Fibroblast of skin of scalp (primary cell): Measurements from ENCODE around the gene HOOK2.
A peak's percentile ranks its signal among the peaks of the same experiment; 100 is the strongest.

Experiments
- DNase-seq: peaks from one replicate; pipeline ENCODE4 v3.0.0-alpha.2; 2013

Gene HOOK2

DNA sequence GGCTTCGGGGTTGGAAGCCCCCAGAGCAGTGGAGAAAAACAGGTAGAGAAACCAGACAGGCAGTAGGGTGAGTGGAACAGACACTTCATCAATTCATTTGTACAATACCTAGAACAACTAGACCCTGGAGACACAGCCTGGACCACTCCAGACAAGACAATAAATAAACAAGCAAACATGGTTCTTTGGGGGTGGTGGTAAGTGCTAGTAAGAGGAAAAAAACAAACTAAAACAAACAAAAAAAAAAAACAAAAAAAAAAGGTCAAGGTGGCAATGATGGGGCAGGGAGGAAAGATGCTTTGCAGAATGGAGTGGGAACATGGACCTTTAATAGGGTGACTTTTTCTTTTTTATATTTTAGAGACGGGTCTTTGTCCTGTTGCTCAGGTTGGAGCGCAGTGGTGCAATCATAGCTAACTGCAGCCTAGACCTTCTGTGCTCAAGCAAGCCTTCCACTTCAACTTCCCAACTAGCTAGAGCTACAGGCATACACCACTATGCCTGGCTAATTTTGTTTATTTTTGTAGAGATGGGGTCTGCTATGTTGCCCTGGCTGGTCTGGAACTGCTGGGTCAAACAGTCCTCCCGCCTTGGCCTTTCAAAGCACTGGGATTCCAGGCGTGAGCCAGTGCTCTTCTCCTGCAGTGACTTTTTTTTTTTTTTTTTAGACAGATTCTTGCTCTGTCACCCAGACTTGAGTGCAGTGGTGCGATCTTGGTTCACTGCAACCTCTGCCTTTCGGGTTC lies 19.0 kb upstream of the HOOK2 start:
- DNase-seq: no peak

- peak; percentile 95 for DNase-seq
These were observed 18.2 kb upstream of the HOOK2 start for GRCh38 chr19:12793290-12794195.

- DNase-seq: no peak
These were observed 17.5 kb upstream of the HOOK2 start for GRCh38 chr19:12792853-12793289.

DNA sequence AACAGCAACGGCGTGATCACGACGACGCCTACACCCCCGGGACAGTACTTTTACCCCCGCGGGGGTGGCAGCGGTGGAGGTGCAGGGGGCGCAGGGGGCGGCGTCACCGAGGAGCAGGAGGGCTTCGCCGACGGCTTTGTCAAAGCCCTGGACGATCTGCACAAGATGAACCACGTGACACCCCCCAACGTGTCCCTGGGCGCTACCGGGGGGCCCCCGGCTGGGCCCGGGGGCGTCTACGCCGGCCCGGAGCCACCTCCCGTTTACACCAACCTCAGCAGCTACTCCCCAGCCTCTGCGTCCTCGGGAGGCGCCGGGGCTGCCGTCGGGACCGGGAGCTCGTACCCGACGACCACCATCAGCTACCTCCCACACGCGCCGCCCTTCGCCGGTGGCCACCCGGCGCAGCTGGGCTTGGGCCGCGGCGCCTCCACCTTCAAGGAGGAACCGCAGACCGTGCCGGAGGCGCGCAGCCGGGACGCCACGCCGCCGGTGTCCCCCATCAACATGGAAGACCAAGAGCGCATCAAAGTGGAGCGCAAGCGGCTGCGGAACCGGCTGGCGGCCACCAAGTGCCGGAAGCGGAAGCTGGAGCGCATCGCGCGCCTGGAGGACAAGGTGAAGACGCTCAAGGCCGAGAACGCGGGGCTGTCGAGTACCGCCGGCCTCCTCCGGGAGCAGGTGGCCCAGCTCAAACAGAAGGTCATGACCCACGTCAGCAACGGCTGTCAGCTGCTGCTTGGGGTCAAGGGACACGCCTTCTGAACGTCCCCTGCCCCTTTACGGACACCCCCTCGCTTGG lies 16.9 kb upstream of the HOOK2 start:
- DNase-seq: peak; percentile 52

DNA sequence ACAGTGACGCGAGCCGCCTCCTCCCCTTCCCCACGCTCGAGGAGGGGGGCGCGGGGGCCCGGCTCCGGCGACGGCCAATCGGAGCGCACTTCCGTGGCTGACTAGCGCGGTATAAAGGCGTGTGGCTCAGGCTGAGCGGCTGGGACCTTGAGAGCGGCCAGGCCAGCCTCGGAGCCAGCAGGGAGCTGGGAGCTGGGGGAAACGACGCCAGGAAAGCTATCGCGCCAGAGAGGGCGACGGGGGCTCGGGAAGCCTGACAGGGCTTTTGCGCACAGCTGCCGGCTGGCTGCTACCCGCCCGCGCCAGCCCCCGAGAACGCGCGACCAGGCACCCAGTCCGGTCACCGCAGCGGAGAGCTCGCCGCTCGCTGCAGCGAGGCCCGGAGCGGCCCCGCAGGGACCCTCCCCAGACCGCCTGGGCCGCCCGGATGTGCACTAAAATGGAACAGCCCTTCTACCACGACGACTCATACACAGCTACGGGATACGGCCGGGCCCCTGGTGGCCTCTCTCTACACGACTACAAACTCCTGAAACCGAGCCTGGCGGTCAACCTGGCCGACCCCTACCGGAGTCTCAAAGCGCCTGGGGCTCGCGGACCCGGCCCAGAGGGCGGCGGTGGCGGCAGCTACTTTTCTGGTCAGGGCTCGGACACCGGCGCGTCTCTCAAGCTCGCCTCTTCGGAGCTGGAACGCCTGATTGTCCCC lies 16.1 kb upstream of the HOOK2 start, which contains the start of gene JUNB:
Gene JUNB, plus strand, starts transcription at position 142 of the 706 bp plus-strand sequence. Its CDS starts 286 bp downstream, at position 428.
- peak; percentile 98 for DNase-seq

DNA sequence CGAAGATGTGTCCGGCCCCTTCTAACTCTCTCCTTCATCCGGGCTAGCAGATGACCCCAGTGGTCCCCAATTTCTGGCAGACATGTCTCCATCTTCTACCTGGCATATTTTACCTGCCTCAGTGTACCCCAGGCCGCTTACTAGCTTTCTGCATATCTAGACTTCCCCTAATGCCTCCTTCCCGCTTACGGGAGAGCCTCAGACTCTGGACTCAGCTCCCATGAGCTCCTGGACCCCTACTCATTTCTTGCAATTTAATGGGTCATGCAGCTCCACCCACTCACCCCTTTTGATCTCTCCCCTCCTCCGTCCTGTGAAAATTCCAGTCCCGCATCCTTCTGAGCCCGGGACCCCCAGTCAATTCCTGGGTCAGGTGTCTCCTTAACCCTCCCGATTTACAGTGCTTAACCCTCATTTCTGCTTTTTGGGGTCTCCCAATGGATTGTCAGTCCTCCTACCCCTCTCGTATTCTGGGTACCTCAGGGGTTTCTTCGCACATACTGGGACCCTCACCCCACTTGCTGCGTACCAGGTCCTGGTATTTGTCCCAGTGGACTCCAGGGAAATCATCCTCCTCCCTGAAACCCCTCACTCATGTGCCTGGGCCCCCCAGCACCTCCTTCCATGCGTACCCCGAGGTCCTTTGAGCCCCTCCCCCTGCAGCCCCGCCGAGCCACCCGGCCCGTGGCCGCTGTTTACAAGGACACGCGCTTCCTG lies 15.4 kb upstream of the HOOK2 start:
- DNase-seq: no peak

DNA sequence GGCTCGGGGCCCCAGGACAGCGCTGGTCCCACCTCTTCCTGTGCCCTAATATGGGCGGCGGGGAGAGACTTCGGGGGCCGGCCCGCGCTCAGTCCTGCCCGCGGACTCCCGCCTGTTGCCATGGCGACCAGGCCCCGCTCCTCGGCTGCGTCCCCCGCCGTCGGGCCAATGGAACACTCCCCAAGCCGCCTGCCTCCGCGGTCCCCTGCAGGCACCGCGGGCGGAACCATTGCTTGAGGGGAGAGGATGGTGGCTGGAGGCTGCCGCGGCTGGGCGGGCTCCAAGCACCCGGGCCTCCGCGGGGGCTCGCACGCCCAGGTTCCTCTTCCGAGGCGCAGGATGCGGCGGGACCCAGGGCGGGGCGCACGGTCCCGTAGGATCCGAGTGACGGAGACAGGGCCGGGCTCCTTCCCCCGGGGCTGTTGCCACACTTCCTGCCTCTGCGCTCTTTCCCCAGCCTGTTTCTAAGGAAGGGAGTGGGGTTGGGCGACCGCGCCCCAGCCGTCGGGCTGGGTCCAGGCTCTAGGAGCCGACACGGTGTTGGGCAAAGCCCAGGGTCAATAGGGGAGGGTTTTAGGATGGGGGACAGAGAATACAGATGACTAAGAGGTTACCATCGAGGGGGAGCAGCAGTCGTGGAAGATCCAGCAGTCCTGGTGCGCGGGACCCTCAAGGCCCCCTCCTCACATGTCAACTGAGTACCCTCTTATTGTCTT lies 14.7 kb upstream of the HOOK2 start:
- peak; percentile 98 for DNase-seq

DNA sequence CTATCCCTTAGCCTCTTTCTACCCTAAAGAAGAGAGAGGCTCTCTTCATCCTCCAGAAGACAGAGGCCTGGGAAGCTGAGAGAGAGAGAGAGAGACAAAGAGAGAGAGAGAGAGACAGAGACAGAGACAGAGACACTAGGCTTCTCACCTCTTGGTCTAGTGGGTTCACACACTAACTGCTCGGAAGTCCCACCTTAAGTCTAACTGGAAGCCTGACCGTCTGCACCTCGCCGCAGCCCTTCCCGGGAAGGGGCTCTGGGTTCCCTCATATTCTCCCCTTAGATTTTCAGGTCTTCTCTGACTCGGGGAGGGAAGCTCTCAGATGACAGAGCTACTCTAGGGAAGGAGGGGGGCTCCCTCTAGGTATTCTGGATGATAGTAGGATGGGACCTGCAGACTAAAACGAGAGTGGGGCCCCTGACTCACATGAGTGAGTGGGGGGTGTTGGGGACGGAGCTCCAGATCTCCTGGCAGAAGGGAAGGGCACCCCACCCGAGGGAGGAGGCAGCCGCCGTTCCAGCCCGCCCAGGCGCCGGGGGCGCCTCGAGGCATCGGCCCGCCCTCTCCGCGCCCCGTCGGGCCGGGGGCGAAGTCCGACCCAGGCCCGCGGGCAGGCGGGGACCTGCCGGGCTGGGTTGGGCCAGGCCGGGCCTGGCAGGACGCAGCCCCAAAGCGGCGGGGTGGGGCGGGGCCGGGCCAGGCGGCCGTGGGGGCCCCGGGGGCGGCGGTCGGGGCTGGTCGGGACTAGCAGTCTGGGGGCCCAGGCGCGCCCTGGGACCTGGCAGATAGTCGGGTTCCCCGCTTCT lies 13.9 kb upstream of the HOOK2 start:
- no peak for DNase-seq

GRCh38 chr19:12788682-12789097 lies 13.3 kb upstream of the HOOK2 start:
- DNase-seq: peak; percentile 83

- DNase-seq: no peak
These were observed 12.8 kb upstream of the HOOK2 start for GRCh38 chr19:12788042-12788681.

DNA sequence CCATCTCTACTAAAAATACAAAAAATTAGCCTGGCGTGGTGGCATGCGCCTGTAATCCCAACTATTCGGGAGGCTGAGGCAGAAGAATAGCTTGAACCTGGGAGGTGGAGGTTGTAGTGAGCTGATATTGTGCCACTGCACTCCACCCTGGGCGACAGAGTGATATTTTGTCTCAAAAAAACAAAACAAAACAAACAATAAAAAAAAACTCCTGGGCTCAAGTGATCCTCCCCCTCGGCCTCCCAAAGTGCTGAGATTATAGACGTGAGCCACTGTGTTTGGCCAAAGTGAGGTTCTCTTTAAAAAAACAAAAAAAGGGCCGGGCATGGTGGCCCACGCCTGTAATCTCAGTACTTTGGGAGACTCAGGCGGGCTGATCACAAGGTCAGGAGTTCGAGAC lies 12.1 kb upstream of the HOOK2 start:
- DNase-seq: no peak

DNA sequence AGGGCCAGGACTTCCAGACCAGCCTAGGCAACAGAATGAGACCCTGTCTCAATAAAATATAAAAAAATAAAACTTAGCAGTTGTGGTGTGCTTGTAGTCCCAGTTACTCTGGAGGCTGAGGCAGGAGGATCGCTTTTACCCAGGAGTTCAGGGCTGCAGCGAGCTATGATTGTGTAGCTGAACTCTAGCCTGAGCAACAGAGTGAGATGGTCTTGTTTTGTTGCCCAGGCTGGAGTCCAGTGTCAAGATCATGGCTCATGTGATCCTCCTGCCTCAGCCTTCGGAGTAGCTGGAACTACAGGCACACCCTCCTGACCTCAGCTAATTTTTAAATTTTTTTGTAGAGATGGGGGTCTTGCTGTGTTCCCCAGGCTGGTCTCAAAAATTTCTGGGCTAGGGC lies 11.6 kb upstream of the HOOK2 start:
- DNase-seq: no peak

DNA sequence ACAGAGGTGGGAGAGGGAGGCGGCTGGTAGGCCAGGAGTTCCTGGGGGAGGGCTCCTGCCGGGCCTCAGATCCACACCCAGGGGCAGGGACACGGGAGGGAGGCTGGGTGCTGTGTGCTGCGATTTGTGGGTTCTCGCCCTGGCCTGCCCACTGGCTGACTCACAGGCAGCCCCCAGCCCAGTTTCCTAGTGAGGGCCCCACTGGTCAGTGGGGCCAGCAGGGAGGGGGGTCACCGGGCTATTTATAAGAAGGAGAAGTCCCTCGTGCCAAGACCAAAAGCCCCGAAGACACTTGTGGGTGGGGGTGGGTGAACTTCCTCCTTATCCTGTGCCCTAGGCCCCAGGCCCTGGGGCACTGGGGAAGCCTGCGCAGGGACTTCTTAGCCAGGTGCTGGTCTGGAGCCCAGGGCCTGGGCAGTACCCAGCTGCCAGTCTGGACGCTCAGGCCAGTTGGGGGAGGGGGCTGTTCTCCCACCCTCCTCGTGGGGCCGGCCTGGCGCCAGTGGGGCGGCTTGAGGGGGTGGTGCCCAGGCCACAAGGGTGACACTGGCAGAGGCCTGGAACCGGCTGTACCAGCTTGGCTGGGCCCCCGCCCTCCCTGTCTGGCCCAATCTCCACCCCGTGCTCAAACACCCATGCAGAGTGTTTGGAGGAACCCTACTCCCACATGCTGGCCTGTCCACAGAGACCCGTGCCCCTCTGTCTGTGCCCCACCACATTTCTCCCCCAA lies 11.0 kb upstream of the HOOK2 start:
- DNase-seq: no peak

DNA sequence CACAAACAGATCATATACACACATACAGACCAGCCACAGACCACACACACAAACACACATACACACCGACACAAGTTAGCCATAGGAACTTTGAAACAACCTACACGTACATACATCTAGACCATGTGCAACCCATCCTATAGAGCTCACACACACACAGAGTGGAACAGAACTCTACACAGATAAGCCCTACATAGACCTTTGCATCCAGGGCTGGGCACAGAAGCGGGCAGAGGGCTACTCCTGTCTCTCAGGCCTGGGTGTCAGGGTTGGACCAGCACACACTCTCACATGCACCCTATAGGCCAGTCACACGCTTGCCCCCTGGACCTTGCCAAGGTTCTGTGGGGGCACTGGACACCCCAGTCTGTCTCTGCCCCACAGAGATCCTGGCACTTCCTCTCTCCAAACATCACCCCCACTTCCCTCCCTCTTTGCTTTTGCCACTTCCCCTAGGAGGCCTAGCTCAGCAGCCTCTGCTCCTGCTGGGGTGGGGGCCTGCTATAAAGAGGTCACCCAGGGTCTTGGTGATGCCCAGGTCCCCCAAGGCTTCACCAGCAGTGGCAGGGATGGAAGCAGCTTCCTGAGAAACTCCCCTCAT lies 10.2 kb upstream of the HOOK2 start:
- no peak for DNase-seq

GRCh38 chr19:12784871-12785430 lies 9.6 kb upstream of the HOOK2 start:
- peak; percentile 44 for DNase-seq

GRCh38 chr19:12784394-12784870 lies 9.1 kb upstream of the HOOK2 start:
- DNase-seq: no peak

DNA sequence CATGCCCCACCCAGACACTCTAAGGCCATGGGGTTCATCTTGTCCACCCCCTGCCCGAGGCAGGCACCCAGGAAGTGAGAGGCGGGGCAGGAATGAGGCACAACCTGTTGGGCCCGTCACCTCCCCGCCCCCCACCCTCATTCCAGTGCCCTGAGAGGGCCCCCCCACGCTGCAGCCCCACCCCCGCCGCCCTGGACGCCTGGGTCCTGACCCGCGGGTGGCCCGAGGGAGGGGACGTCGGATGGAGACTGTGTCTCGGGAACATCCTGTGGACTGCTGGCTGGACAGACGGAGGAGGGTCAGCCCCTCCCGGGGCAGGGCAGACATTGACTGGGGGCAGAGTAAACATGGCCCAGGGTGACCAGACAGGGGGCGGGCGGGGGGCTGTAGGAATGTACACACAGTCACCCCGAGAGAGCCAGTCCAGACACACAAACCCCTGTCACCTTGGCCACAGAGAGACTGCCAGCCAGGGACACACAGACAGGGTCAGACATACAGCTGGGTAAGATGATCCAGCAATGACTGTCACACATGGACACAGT lies 8.6 kb upstream of the HOOK2 start:
- DNase-seq: peak; percentile 47
